ENCODE data around the gene IFNA13.

IFNA13 gene

DNA sequence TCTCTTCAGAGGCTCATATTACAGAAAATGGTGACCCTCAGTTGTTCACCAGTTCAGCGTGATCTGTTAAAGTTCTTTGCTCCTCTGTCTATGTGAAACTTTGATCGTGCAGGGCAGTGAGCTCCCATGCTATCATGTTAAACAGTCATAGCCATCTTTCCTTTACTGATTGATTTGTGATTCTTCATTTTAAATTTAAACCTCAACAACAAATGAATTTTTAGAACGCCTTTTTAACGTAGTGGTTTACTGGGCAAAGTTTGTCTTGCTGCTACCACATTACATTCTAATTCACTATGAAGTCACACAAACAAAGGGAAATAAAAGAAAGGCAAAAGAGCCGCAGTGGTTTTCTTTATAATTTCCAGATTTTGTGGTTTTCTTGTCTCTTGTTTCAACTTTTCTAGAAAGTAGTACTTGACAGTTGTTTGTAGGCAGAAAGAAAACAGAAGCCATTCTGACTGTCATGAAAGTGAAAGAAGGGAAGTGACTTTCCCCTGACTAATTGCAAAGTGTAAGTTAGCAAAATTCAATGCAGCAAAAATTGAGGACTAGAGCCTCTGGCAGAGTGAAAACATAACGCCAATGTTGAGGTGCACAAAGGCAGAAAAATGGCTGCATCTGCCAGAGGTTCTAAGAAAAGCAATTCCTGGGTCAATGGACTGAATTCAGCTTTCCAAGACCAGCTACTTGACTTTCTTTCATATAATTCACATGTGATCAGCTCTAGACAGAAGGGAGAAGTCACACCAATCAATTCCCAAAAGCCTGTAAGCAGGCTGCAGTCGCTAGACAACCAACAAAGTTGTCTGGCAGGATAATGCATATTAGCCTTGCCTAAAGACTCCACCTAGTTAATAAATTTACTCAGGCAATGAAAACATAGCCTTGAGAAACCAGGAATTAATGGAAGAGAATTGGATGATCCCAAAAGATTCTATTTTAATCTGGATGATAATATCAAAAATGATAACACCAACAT, 10.1 kb downstream of the IFNA13 start:
- DNase-seq: peak; percentile 15

- DNase-seq: no peak
These were observed 17.1 kb downstream of the IFNA13 start, which contains the start of gene IFNA6 for GRCh38 chr9:21350787-21351186. IFNA6 (minus strand) TSS chr9:21350887; CDS start chr9:21350887, 0 bp downstream.

DNA sequence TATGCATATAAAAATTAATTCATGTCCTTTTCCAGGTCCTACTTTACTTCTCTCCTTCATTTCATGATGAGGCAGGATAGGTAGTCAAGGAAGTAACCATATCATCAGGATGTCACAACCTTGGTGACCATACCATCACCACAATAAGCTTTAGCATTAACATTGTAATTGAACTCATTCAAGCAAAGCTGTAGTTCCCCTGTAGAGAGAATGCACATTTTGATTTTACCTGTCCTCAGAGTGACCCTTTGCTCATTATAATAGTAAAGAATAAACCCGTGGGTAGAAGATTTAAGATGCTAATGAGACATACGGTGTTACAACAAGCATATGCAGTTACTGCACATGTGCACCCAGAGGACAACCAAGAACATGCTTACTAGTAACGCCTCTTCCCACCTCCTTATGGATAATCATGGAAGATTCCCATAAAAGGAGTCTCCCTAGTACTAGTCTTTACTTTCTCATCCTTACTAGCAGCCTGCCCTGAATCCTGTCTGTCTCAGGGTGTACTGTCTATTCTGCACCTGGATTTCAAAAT, 19.4 kb downstream of the IFNA13 start:
- no peak for DNase-seq

DNA sequence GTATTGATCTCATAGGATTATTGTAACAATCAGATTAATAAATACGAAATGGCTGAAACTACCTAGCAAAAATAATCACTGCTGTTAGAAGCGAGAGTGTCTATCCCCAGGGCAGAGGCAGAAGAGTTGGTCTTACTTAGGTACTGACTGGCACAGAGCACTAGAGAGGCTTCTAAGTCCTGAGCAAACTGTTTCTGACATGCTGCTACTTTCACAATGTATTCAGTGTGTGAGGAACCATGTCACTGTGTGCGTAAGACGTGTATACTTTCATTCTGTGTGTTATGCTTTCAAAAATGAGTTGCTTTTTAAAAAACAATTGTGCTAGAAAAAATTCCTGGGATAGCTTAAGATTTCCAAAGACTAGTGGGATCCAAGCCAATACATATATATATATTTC, 27.1 kb downstream of the IFNA13 start:
- DNase-seq: no peak

DNA sequence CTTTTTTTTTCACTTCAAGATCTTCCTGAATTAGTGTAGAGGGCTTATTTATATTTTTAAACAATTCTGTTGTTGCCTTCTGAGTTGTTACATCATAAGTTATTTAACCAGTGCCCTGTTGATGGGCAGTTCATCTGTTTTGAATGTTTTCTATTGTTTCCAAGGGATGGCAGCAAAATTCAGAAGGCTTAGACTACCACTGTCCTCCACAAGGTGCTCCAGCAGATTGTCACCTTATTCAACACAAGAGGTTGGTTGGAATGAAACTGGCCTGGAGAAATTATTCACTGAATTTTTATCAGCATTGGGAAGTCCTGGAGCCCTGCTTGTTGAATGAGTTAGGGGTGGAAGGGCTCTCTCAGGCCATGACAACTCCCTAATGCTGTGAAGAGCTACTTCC, 31.4 kb downstream of the IFNA13 start:
- DNase-seq: no peak

GRCh38 chr9:21334701-21335632, 32.9 kb downstream of the IFNA13 start, which contains the start of gene KLHL9:
KLHL9 (minus strand) TSS chr9:21335404; CDS start chr9:21334859, 545 bp downstream.
- DNase-seq: peak; percentile 93

GRCh38 chr9:21333226-21333625, 34.6 kb downstream of the IFNA13 start:
- DNase-seq: no peak

DNA sequence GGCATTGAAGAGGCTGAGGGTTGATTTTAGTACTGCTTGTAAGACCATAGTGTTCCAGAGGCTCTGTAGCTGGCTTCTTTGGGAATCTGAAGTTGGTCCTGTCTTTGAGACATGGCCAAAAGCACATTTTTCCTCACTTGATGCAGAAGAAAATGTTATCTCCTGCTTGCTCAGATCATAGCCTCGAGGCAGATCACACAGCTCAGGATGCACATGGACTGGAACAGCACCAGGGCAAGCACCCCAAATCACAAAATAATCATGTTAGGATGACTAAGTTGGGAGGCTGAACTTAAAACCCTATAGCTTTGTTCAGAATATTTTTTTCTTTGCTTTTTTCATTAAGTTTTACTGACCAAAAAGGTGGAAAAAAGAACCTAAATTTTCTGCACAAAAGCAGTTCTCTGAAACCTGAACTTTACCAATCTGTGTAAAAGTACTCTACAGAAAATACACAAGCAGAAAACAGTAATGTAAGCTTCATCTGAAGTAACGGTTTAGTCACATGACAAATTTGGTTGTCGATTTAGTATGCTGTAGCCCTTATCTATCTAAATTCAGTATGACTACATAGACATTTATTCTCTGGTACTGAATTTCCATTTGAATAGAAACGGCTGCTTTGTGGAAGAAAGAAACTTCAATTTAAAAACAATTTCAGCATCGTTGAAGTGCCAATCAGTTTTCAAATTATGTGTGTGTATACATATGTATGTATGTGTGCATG, 36.0 kb downstream of the IFNA13 start:
- DNase-seq: no peak

DNA sequence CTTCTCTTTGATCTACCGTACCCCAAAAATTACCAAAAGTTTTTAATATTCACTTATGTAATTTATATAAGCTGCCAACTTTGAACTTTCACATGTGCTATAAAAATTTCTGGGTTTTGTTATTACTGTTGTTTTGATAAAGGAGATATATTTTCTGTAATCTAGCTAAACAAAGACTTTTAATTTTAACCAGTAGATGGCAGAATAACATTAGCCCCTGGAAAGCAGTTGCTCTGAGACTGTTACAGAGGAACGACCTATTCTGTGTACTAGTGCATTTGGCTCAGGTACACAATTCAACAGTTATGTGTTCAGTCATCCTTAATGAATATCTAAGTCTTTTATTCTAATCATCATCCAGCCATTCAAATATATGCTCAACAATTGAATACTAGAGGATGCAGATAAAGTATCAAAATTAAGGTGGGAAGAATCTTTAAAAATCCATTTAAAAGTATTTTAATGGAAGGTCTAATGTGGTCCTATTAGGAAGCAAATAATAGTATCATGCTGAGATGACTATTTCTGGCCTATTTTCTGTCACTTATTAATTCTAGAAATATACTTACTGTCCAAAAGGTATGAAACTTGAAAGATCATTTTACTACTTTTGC, 41.2 kb downstream of the IFNA13 start:
- no peak for DNase-seq

DNA sequence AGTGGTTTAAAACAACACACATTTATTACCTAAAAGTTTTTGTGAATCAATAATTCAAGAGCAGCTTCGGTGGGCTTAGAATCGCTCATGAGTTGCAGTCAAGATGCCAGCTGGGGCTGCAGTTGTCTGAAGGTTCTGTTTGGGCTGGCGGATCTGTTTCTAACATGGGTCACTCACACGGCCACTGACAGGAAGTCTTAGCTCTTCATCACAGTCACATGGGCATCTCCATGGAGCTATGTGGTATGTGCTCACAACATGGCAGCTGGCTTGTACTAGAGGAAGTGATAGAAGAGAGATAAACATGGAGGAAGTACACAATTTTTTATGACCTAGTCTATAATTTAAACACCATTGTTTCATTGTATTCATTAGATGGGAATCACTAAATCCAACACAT, 43.8 kb downstream of the IFNA13 start:
- no peak for DNase-seq

DNA sequence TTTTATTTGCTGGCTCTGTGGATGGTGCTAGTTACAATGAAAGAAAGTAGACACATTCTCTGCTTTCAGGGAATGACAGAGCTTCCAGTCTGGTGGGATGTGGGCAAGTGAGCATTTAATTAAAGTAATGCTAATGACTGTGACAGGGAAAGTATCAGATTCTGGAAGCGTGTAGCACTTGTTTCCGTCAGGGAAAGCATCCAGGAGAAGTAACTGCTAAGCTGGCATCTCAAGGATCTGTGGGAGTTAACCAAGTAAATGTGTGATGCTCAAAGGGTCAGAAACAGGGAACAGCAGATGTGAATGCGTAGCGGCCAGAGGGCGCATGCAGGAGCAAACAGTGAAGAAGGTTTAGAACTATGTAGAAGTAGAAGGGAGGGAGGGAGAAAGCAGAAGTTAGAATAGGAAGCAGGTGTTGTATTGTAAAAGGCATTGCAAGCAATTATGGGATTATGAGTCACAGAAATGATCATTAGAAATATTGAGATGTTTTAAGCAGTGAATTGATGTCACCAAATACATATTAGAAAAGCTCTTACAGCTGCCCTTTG, 44.9 kb downstream of the IFNA13 start:
- no peak for DNase-seq

GRCh38 chr9:21320465-21320864, 47.4 kb downstream of the IFNA13 start:
- no peak for DNase-seq

DNA sequence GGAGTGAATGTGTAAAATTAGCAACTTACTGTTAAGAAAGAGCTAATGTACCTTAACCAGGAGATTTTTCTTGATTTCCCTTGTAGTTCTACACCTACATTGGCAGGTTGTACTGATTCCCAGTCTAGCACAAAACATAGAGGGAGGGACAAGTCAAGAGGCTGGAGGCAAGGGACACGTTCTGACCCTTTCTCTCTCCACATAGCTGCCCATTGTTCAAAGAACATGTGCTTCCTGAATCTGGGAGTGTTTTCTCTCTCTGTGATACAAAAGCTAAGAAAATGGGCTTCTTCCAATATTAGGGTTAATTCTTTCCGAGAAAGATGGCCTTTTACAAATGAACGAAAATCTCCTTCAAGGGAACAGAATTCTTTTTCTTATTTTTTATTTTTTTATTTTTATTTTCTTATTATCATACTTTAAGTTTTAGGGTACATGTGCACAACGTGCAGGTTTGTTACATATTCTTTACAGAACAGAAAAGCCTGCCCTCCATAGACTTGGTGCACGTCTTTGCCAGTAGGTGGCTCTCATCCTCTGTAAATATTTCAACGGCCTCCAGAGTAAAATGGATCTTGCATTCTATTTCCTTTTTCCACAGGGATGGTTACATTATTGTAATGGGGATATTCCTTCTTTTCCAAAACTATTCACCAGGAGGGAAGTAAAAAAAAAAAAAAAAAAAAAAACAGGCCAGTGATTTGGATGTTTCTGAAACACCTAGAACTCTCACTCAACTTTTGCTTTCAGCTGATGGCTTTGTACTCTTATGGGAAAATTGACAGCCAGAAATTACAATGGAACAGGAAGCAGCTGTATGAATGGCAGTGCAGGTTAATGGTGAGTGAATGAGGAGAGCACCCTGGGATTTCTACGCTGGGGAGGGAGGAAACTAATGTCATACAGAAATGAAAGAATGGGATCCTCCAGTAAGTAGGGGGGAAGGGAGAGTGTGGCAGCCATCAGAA, 49.6 kb downstream of the IFNA13 start:
- peak; percentile 36 for DNase-seq
